Neural cell (in vitro differentiated cells): ENCODE results near the gene FOXL3.

Experiments
- CTCF ChIP-seq: fragments of 450-650 bp; IDR thresholded peaks from 2 replicates; pipeline ENCODE4 v1.5.1; 2014; ENCODE audit warnings: antibody characterized with exemption, mild to moderate bottlenecking, moderate library complexity; ENCODE audit not compliant: poor library complexity, severe bottlenecking
- RAD21 ChIP-seq: fragments of 450-650 bp; conservative IDR thresholded peaks from 2 replicates; pipeline ENCODE4 v1.6.1; 2014; ENCODE audit warnings: antibody characterized with exemption, mild to moderate bottlenecking, moderate library complexity
- REST ChIP-seq: IDR thresholded peaks from 2 replicates; pipeline ENCODE4 v1.6.1; 2012; ENCODE audit warnings: borderline replicate concordance

- TF ChIP-seq REST: no peak
- TF ChIP-seq RAD21: no peak
- no peak for TF ChIP-seq CTCF
Observed at GRCh38 chr7:324011-324410, 34.0 kb downstream of the FOXL3 start.
